Gastroesophageal sphincter (tissue), 4 donors: ENCODE measurements around the gene MBLAC2. TPM values are rescaled to one million over a fixed set of nuclear protein-coding genes. Genes with fewer than 3 reads are reported as not detected.

Experiments
- ATAC-seq: fragments of 150-250 bp; one replicate; pipeline ENCODE4 v1.9.1; 2016; ENCODE audit warnings: mild to moderate bottlenecking, moderate library complexity
- H3K27ac ChIP-seq, 4 donors: fragments of 200-600 bp; sonication (generic) in 3 of 4; 1 replicate in 3 of 4; 2 replicates in 1 of 4; pipeline ENCODE4 v1.5.1; 2016 to 2019
- H3K27me3 ChIP-seq: fragments of 200-600 bp; sonication (generic); one replicate; pipeline ENCODE4 v1.5.1; 2019
- H3K36me3 ChIP-seq, 2 donors: fragments of 200-600 bp; sonication (generic); one replicate each; pipeline ENCODE4 v1.5.1; 2019; ENCODE audit warnings: control low read depth in 1 of 2
- H3K4me1 ChIP-seq, 3 donors: fragments of 200-600 bp; sonication (generic); 1 replicate in 2 of 3; 2 replicates in 1 of 3; pipeline ENCODE4 v1.5.1; 2016 to 2019; ENCODE audit warnings: control low read depth in 2 of 3
- H3K4me3 ChIP-seq, 2 donors: fragments of 200-600 bp; sonication (generic); one replicate each; pipeline ENCODE4 v1.5.1; 2019; ENCODE audit warnings: mild to moderate bottlenecking in 1 of 2, moderate library complexity in 1 of 2
- H3K9me3 ChIP-seq, 3 donors: fragments of 200-600 bp; sonication (generic); one replicate each; pipeline ENCODE4 v1.5.1; 2017 to 2019; ENCODE audit warnings: control low read depth in 2 of 3
- EP300 ChIP-seq: sonication (generic); formaldehyde crosslinking; IDR thresholded peaks from one replicate; pipeline ENCODE4 v1.6.1; 2017; ENCODE audit warnings: antibody characterized with exemption, mild to moderate bottlenecking
- POLR2A ChIP-seq, 2 donors: fragments of 450-650 bp; IDR thresholded peaks; one replicate each; pipeline ENCODE4 v1.6.1; 2017; ENCODE audit warnings: antibody characterized with exemption in 2 of 2, mild to moderate bottlenecking in 2 of 2, moderate library complexity in 1 of 2
- POLR2AphosphoS5 ChIP-seq: sonication (generic); formaldehyde crosslinking; IDR thresholded peaks from one replicate; pipeline ENCODE4 v1.6.1; 2017; ENCODE audit warnings: antibody characterized with exemption
- WGBS, 2 donors: methylation state at CpG; one replicate each; pipeline ENCODE4 v1.1.5; 2018; ENCODE audit warnings: low coverage in 1 of 2; 5-methylcytosine and 5-hydroxymethylcytosine counted together
- total RNA-seq, 4 donors: library from RNA; depleted of rRNA; stranded (reverse); fragments of >200 nt; gene quantifications; one replicate each; pipeline ENCODE4 v1.1.0, GENCODE V29; 2016
- TF ChIP-seq, protein P1 (sequence below), 4 experiments: fragments of 200-600 bp in 2 of 4; fragments of 450-650 bp in 2 of 4; sonication (generic) in 1 of 4; IDR thresholded peaks; one replicate each; pipeline ENCODE4 v1.5.1; 2017 to 2019; ENCODE audit warnings: antibody characterized with exemption in 4 of 4, mild to moderate bottlenecking in 2 of 4, moderate library complexity in 2 of 4

MBLAC2 gene
- total RNA-seq, 4 donors from 2014 or later: 2.3 to 7.8 (median 4.9) TPM

DNA sequence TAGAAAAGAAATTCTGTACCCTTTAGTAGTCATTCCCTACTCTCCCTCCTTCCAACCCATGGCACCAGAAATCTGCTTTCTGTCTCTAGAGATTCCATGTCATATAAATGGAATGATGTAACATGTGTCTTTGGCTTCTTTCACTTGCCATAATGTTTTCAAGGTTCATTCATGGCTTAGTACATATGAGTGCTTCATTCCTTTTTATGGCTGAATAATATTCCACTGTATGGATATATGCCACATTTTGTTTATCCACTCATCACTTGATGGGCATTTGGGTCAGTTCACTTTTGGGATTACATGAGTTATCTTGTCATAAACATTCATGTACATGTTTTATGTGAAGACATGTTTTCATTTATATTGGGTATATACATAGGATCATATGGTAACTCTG is 19.5 kb upstream of the MBLAC2 start:
- TF ChIP-seq EP300 (no peak), POLR2A (IDR thresholded peaks at IDR 0.05) (no peak), POLR2AphosphoS5 (no peak)
- TF ChIP-seq, protein P1, sequence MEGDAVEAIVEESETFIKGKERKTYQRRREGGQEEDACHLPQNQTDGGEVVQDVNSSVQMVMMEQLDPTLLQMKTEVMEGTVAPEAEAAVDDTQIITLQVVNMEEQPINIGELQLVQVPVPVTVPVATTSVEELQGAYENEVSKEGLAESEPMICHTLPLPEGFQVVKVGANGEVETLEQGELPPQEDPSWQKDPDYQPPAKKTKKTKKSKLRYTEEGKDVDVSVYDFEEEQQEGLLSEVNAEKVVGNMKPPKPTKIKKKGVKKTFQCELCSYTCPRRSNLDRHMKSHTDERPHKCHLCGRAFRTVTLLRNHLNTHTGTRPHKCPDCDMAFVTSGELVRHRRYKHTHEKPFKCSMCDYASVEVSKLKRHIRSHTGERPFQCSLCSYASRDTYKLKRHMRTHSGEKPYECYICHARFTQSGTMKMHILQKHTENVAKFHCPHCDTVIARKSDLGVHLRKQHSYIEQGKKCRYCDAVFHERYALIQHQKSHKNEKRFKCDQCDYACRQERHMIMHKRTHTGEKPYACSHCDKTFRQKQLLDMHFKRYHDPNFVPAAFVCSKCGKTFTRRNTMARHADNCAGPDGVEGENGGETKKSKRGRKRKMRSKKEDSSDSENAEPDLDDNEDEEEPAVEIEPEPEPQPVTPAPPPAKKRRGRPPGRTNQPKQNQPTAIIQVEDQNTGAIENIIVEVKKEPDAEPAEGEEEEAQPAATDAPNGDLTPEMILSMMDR (IDR thresholded peaks at IDR 0.05): no peak
- H3K9me3 ChIP-seq: peaks cover 0 to 5% (median 0%) of the 10 kb centered on the region in 3 donors
- H3K36me3 ChIP-seq: no peaks in the 10 kb centered on the region
- H3K4me1 ChIP-seq: no peaks in the 10 kb centered on the region
- no peak overlapping the region for H3K27ac ChIP-seq
- no peaks in the 10 kb centered on the region for H3K27me3 ChIP-seq
- no peak for ATAC-seq
- no peak overlapping the region for H3K4me3 ChIP-seq

DNA sequence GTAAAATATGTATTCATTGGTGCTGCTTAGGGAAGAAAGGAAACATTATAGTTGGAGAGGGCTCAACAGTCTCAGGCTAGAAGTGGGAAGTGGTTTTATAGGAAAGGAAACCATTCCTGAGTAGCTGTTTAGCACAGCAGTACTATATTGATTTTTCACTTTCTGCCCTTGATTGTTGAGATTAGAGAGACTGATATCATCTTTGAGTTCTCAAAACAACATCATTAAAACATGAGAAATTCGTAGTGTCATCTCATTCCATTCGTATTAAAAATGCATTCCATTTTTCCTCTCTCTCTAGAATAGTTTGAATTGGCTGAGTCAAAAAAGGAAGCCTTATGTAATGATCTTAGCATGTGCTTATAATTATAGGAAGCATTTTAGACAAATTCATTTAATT is 14.2 kb upstream of the MBLAC2 start:
- H3K36me3 ChIP-seq: no peaks in the 10 kb centered on the region
- WGBS, 2 donors: 38 to 58% methylated on average over 2 of the region's 2 CpGs

DNA sequence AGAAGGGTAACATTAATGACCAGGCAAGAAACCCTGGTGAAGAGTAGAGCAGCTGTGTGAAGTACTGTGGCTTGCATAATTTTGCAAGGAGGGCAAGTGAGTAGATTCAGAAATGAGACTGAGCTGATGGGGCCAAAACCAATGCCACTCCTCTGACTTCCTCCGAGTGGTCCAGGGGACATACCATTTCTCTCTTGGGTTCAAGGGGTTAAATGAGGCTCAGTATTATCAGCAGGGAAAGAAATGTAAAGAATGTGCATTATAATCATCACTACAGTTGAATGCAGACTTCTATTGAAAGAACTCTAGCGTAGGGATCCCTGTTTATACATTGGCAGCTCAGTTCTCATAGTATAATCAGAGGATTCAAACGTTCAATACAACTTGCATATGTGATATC is 10.0 kb upstream of the MBLAC2 start:
- 32 to 37% methylated on average over 3 of the region's 3 CpGs for WGBS, 2 donors
- Histone ChIP-seq H3K4me1 (no peaks in the 10 kb centered on the region), H3K36me3 (no peaks in the 10 kb centered on the region), H3K27me3 (no peaks in the 10 kb centered on the region), H3K9me3 (no peaks in the 10 kb centered on the region), H3K4me3 (no peak overlapping the region), H3K27ac (no peak overlapping the region)
- no peak for TF ChIP-seq POLR2A (IDR thresholded peaks at IDR 0.05)
- TF ChIP-seq, protein P1 (IDR thresholded peaks at IDR 0.05): no peak
- TF ChIP-seq EP300: no peak
- no peak for TF ChIP-seq POLR2AphosphoS5
- ATAC-seq: no peak

More for the DNA sequence above, 14.2 kb upstream of the MBLAC2 start:
- Histone ChIP-seq H3K4me3 (no peak overlapping the region), H3K27me3 (no peaks in the 10 kb centered on the region), H3K27ac (no peak overlapping the region), H3K4me1 (no peaks in the 10 kb centered on the region), H3K9me3 (no peaks in the 10 kb centered on the region)
- ATAC-seq: no peak
- TF ChIP-seq, protein P1 (IDR thresholded peaks at IDR 0.05): no peak
- TF ChIP-seq POLR2A (IDR thresholded peaks at IDR 0.05): no peak
- no peak for TF ChIP-seq EP300
- TF ChIP-seq POLR2AphosphoS5: no peak

DNA sequence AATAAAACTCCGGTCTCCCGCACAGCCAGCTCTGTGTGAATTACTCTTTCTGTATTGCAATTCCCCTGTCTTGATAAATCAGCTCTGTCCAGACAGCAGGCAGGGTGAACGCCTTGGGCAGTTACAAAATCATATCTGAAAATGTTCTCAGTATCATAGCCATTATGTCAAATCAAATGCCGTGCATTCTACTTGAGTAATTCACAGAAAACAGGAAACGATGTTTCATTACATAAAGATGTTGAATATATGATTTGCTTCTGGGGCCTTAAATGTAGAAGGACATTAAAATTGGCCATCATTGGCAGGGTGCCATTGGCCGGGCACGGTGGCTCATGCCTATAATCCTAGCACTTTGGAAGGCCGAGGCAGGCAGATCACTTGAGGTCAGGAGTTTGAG is 8.6 kb upstream of the MBLAC2 start:
- Histone ChIP-seq H3K4me3 (no peak overlapping the region), H3K36me3 (no peaks in the 10 kb centered on the region), H3K27ac (no peak overlapping the region), H3K27me3 (no peaks in the 10 kb centered on the region), H3K4me1 (no peaks in the 10 kb centered on the region), H3K9me3 (no peaks in the 10 kb centered on the region)
- TF ChIP-seq POLR2A (IDR thresholded peaks at IDR 0.05): no peak
- no peak for TF ChIP-seq EP300
- no peak for TF ChIP-seq POLR2AphosphoS5
- TF ChIP-seq, protein P1 (IDR thresholded peaks at IDR 0.05): no peak
- 91 to 98% methylated on average over 5 to 8 of the region's 8 CpGs for WGBS, 2 donors
- ATAC-seq: no peak

DNA sequence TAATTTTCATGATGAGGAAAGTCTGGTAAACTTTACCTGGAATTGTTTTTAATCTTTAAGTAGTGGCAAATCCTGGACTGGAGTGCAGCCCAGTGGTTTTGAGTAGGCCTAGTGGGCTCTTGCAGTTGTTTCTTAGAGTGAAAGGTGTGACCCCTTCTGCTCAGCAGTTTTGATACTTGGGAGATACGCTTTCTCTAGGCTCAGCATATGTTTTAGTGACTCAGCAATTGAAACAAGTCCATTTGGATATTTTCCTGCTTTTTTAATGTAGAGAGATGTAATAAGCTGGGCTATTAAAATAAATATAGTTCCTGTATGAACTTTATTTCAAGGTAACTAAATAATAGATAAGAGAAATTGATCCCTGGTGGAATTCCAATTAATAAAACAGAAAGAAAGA is 6.1 kb upstream of the MBLAC2 start:
- no peaks in the 10 kb centered on the region for H3K9me3 ChIP-seq
- no peak overlapping the region for H3K27ac ChIP-seq
- WGBS, 2 donors: 86 to 90% methylated on average over 1 of the region's 1 CpG
- no peak overlapping the region for H3K4me3 ChIP-seq
- no peaks in the 10 kb centered on the region for H3K27me3 ChIP-seq
- peaks cover 0 to 2% (median 0%) of the 10 kb centered on the region in 3 donors for H3K4me1 ChIP-seq
- TF ChIP-seq EP300 (no peak), POLR2AphosphoS5 (no peak), POLR2A (IDR thresholded peaks at IDR 0.05) (no peak)
- TF ChIP-seq, protein P1 (IDR thresholded peaks at IDR 0.05): no peak
- H3K36me3 ChIP-seq: no peaks in the 10 kb centered on the region
- no peak for ATAC-seq
